Neural progenitor cell (in vitro differentiated cells): ENCODE results near the gene PROSER3. TPM values are rescaled to one million over a fixed set of nuclear protein-coding genes. Genes with fewer than 3 reads are reported as not detected.

ENCODE experiments used
- DNase-seq: peaks from one replicate; pipeline ENCODE4 v3.0.0-alpha.2; 2016; ENCODE audit warnings: low spot score
- H2AFZ ChIP-seq: fragments of 200-600 bp; sonication (generic); replicated peaks from 2 replicates; pipeline ENCODE4 v1.6.1; 2016; ENCODE audit warnings: antibody characterized with exemption
- H3F3A ChIP-seq: fragments of 200-600 bp; sonication (generic); 2 replicates; pipeline ENCODE4 v1.6.1; 2016; ENCODE audit warnings: antibody characterized with exemption, low read depth
- H3K27ac ChIP-seq: fragments of 200-600 bp; sonication (generic); 2 replicates; pipeline ENCODE4 v1.5.1; 2016; ENCODE audit warnings: mild to moderate bottlenecking
- H3K27me3 ChIP-seq: fragments of 200-600 bp; sonication (generic); 2 replicates; pipeline ENCODE4 v1.6.1; 2016; ENCODE audit warnings: mild to moderate bottlenecking, moderate library complexity
- H3K36me3 ChIP-seq: fragments of 200-600 bp; sonication (generic); 2 replicates; pipeline ENCODE4 v1.5.1; 2016
- H3K4me1 ChIP-seq: fragments of 200-600 bp; sonication (generic); 2 replicates; pipeline ENCODE4 v1.6.1; 2016; ENCODE audit warnings: mixed run types
- H3K4me2 ChIP-seq: fragments of 200-600 bp; sonication (generic); 2 replicates; pipeline ENCODE4 v1.6.1; 2016
- H3K4me3 ChIP-seq: fragments of 200-600 bp; sonication (generic); 2 replicates; pipeline ENCODE4 v1.5.1; 2016
- H3K79me2 ChIP-seq: fragments of 200-600 bp; sonication (generic); 2 replicates; pipeline ENCODE4 v1.6.1; 2016; ENCODE audit warnings: low read depth
- H3K9ac ChIP-seq: fragments of 200-600 bp; sonication (generic); 2 replicates; pipeline ENCODE4 v1.6.1; 2016
- H3K9me3 ChIP-seq: fragments of 200-600 bp; sonication (generic); 2 replicates; pipeline ENCODE4 v1.5.1; 2016; ENCODE audit warnings: low read depth
- H4K20me1 ChIP-seq: fragments of 200-600 bp; sonication (generic); 2 replicates; pipeline ENCODE4 v1.6.1; 2016; ENCODE audit warnings: low read depth
- H3K27ac Mint-ChIP-seq: 3 replicates; pipeline ENCODE4 v1.8.0; 2021; ENCODE audit warnings: mixed read lengths
- H3K27me3 Mint-ChIP-seq: 2 replicates; pipeline ENCODE4 v1.8.0; 2022; ENCODE audit warnings: low read depth, mild to moderate bottlenecking, inconsistent platforms, moderate library complexity, mixed read lengths; ENCODE audit not compliant: insufficient read depth
- H3K36me3 Mint-ChIP-seq: 3 replicates; pipeline ENCODE4 v1.8.0; 2021; ENCODE audit warnings: mixed read lengths
- H3K4me1 Mint-ChIP-seq: 3 replicates; pipeline ENCODE4 v1.8.0; 2021; ENCODE audit warnings: mixed read lengths
- H3K4me3 Mint-ChIP-seq: 3 replicates; pipeline ENCODE4 v1.8.0; 2021; ENCODE audit warnings: mild to moderate bottlenecking, moderate library complexity, mixed read lengths
- H3K9me3 Mint-ChIP-seq: 3 replicates; pipeline ENCODE4 v1.8.0; 2020; ENCODE audit warnings: mixed read lengths
- CTCF ChIP-seq: fragments of 200-600 bp; sonication (generic); IDR thresholded peaks from 2 replicates; pipeline ENCODE4 v1.5.1; 2017; ENCODE audit warnings: antibody characterized with exemption, mild to moderate bottlenecking
- EZH2 ChIP-seq: fragments of 200-600 bp; sonication (generic); IDR thresholded peaks from 2 replicates; pipeline ENCODE4 v1.6.1; 2017; ENCODE audit warnings: antibody characterized with exemption, mild to moderate bottlenecking, moderate library complexity
- EZH2phosphoT487 ChIP-seq: fragments of 200-600 bp; sonication (generic); IDR thresholded peaks from 2 replicates; pipeline ENCODE4 v1.6.1; 2017; ENCODE audit warnings: antibody characterized with exemption
- total RNA-seq: library from RNA; depleted of rRNA; stranded (reverse); fragments of >200 nt; gene quantifications from 2 replicates; pipeline ENCODE4 v1.2.3, GENCODE V29; 2015; ENCODE audit warnings: low replicate concordance

The PROSER3 gene
- total RNA-seq, 1 donor from 2014 or later = 7.1 TPM

- Mint-ChIP-seq H3K27me3 (peaks cover 13% of the 10 kb centered on the region), H3K36me3 (peaks cover 4% of the 10 kb centered on the region), H3K9me3 (no peaks in the 10 kb centered on the region), H3K4me1 (peaks cover 44% of the 10 kb centered on the region), H3K27ac (peak overlapping the region; percentile 81), H3K4me3 (peak overlapping the region; percentile 96)
- peak overlapping the region; percentile 75 for H3K4me2 ChIP-seq
- no peaks in the 10 kb centered on the region for H3K36me3 ChIP-seq
- H3K9me3 ChIP-seq = no peaks in the 10 kb centered on the region
- peaks cover 10% of the 10 kb centered on the region for H3K79me2 ChIP-seq
- no peaks in the 10 kb centered on the region for H3K27me3 ChIP-seq
- H3K4me3 ChIP-seq = peak overlapping the region; percentile 87
- no peak overlapping the region for H2AFZ ChIP-seq
- H3K4me1 ChIP-seq = peaks cover 9% of the 10 kb centered on the region
- DNase-seq = no peak
- peaks cover 50% of the 10 kb centered on the region for H3F3A ChIP-seq
- H3K27ac ChIP-seq = no peak overlapping the region
- no peak for TF ChIP-seq EZH2
- no peak for TF ChIP-seq EZH2phosphoT487
- TF ChIP-seq CTCF = no peak
- peaks cover 14% of the 10 kb centered on the region for H4K20me1 ChIP-seq
- H3K9ac ChIP-seq = no peak overlapping the region
Measured at GRCh38 chr19:35743640-35744429, 14.1 kb upstream of the PROSER3 start.

GRCh38 chr19:35744430-35745327, 13.3 kb upstream of the PROSER3 start:
- H3K4me3 ChIP-seq = peak overlapping the region; percentile 87
- Mint-ChIP-seq H3K4me1 (peaks cover 47% of the 10 kb centered on the region), H3K9me3 (no peaks in the 10 kb centered on the region), H3K36me3 (peaks cover 3% of the 10 kb centered on the region), H3K4me3 (peak overlapping the region; percentile 96), H3K27ac (peak overlapping the region; percentile 94), H3K27me3 (peaks cover 13% of the 10 kb centered on the region)
- H3K9ac ChIP-seq = peak overlapping the region; percentile 73
- peak overlapping the region; percentile 96 for H3K27ac ChIP-seq
- H3K27me3 ChIP-seq = no peaks in the 10 kb centered on the region
- H3K4me2 ChIP-seq = peak overlapping the region; percentile 75
- DNase-seq = peak; percentile 99
- TF ChIP-seq EZH2phosphoT487 (no peak), EZH2 (no peak), CTCF (peak; percentile 55)
- H3K4me1 ChIP-seq = peaks cover 9% of the 10 kb centered on the region
- no peaks in the 10 kb centered on the region for H3K36me3 ChIP-seq
- H4K20me1 ChIP-seq = peaks cover 6% of the 10 kb centered on the region
- H2AFZ ChIP-seq = peak overlapping the region; percentile 81
- H3K79me2 ChIP-seq = peaks cover 13% of the 10 kb centered on the region
- no peaks in the 10 kb centered on the region for H3K9me3 ChIP-seq
- peaks cover 42% of the 10 kb centered on the region for H3F3A ChIP-seq

GRCh38 chr19:35745328-35746086, 12.5 kb upstream of the PROSER3 start, which contains the start of the genes PSENEN and U2AF1L4:
PSENEN (plus strand) TSS chr19:35745651; CDS start chr19:35745931, 280 bp downstream.
U2AF1L4 (minus strand) TSS chr19:35745418; CDS start chr19:35745391, 27 bp downstream.
- Mint-ChIP-seq H3K27me3 (peaks cover 12% of the 10 kb centered on the region), H3K9me3 (no peaks in the 10 kb centered on the region), H3K4me3 (peak within 1 kb of the TSS; percentile 96), H3K4me1 (peaks cover 47% of the 10 kb centered on the region), H3K27ac (peak within 1 kb of the TSS; percentile 94), H3K36me3 (peaks cover 3% of the 10 kb centered on the region)
- no peak for TF ChIP-seq EZH2
- TF ChIP-seq CTCF = no peak
- TF ChIP-seq EZH2phosphoT487 = no peak
- Histone ChIP-seq H3F3A (peaks cover 35% of the 10 kb centered on the region), H3K27me3 (no peaks in the 10 kb centered on the region), H3K9ac (peak within 1 kb of the TSS; percentile 73), H3K9me3 (no peaks in the 10 kb centered on the region), H4K20me1 (no peaks in the 10 kb centered on the region), H3K36me3 (no peaks in the 10 kb centered on the region), H3K4me3 (peak within 1 kb of the TSS; percentile 87), H3K4me2 (peak within 1 kb of the TSS; percentile 88), H3K27ac (peak within 1 kb of the TSS; percentile 96), H2AFZ (peak within 1 kb of the TSS; percentile 81), H3K79me2 (peaks cover 13% of the 10 kb centered on the region), H3K4me1 (peaks cover 5% of the 10 kb centered on the region)
- peak; percentile 100 for DNase-seq
